Calu3 (cell line): Measurements from ENCODE around the gene VPS26A. TPM values are rescaled to one million over a fixed set of nuclear protein-coding genes. Genes with fewer than 3 reads are reported as not detected.

ENCODE experiments used
- Bru-seq: library from RNA; stranded (reverse); fragments of 400-500 nt; gene quantifications from one replicate; lab custom pipeline; 2021; lab: Mats Ljungman, UMichigan
- BruChase-seq, 2 experiments: library from RNA; stranded (reverse); fragments of 400-500 nt; gene quantifications; one replicate each; lab custom pipeline; 2021; lab: Mats Ljungman, UMichigan
- BruUV-seq: library from RNA; stranded (reverse); fragments of 400-500 nt; replicated peaks from 2 replicates; lab custom pipeline; 2021; lab: Mats Ljungman, UMichigan
- CTCF ChIA-PET: fragments of 300-600 bp; sonication (Branson Sonifier 250); formaldehyde crosslinking; loops from one replicate; lab custom pipeline; 2022; ENCODE audit warnings: antibody characterized with exemption; lab: Charles Lee
- DNase-seq: peaks from one replicate; pipeline ENCODE4 v3.0.0; 2022
- H3K27ac Mint-ChIP-seq: one replicate; pipeline ENCODE4 v1.8.0; 2022; ENCODE audit warnings: mixed read lengths; ENCODE audit not compliant: unreplicated experiment
- H3K27me3 Mint-ChIP-seq: one replicate; pipeline ENCODE4 v1.8.0; 2022; ENCODE audit warnings: mixed read lengths; ENCODE audit not compliant: unreplicated experiment
- H3K36me3 Mint-ChIP-seq: one replicate; pipeline ENCODE4 v1.8.0; 2022; ENCODE audit warnings: mild to moderate bottlenecking, moderate library complexity, mixed read lengths; ENCODE audit not compliant: insufficient read depth, unreplicated experiment
- H3K4me1 Mint-ChIP-seq: one replicate; pipeline ENCODE4 v1.8.0; 2022; ENCODE audit warnings: mild to moderate bottlenecking, low read depth, mixed read lengths; ENCODE audit not compliant: unreplicated experiment
- H3K4me3 Mint-ChIP-seq: one replicate; pipeline ENCODE4 v1.8.0; 2022; ENCODE audit warnings: mild to moderate bottlenecking, low read depth, moderate library complexity, mixed read lengths; ENCODE audit not compliant: unreplicated experiment
- H3K9me3 Mint-ChIP-seq: one replicate; pipeline ENCODE4 v1.8.0; 2022; ENCODE audit warnings: low read depth, mixed read lengths; ENCODE audit not compliant: unreplicated experiment
- CTCF ChIP-seq: fragments of 200-600 bp; IDR thresholded peaks from one replicate; pipeline ENCODE4 v1.8.0; 2022; ENCODE audit warnings: antibody characterized with exemption; ENCODE audit not compliant: unreplicated experiment
- intact Hi-C: fragments of 100-400 bp; cut with micrococcal nuclease; formaldehyde crosslinking; loops from one replicate; pipeline ENCODE4 v1.10.0; 2022; ENCODE audit not compliant: unreplicated experiment
- long read RNA-seq: library from polyadenylated mRNA; stranded (forward); transcript quantifications from one replicate; pipeline ENCODE4 v2.0.0, GENCODE V29; 2022
- total RNA-seq: library from RNA; stranded (reverse); gene quantifications from 2 replicates; pipeline ENCODE4 v1.2.3, GENCODE V29; 2022

Gene VPS26A
- 77.1 and 80.3 TPM in 2 replicates for total RNA-seq
- percentile 90 among the genes with signal in this experiment for Bru-seq, nascent RNA
- percentile 93 among the genes with signal in this experiment for BruChase-seq, experiment 1, labeled RNA remaining after a 6-hour chase
- BruChase-seq, experiment 2, labeled RNA remaining after a 2-hour chase = percentile 89 among the genes with signal in this experiment
- long read RNA-seq, transcript VPS26A-201 (9 exons, 2,697 nt) = major isoform, 193 of 225 reads
- long read RNA-seq, partial matches to known transcripts = 11 of 225 reads
- long read RNA-seq, other reads (novel, unspliced or antisense) = 20 of 225 reads

DNA sequence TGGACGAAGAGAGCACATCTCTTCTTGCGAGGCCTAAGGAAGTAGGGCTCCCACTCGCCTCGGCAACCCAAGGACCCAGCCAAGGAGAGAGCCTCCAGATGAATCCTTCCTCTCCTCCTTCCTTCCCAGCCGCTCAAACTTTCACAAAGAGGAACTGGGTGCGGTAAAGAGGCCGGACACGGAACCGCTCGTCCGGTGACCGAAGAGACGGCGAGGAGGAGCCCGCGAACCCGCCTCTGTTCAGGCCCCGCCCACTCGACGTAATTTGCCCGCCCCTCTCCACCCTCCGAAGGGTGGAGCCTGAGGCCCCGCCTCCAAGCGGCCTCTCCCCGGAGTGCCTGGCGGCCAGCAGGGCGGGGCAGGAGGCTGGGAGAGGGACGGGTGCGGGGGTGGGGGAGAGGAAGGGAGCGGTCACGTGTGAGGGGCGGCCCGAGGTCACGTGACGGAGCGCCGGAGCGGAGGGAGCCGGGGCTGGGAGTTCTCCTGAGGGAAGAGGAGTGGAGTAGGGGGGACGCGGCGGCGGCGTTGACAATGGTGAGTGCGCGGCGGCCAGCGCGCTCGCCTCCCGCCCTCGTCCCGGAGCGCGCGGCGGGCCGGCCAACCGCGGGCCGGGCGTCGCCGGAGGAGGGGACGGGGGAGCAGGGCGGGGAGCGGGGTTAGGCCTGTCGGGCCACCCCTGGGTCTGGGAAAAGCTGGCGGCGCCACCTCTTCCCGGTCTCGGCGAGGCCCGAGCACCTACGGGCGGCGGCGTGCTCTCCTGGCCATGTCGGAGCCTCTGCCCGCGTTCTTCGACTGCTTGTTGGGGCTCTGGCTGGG, at the start of gene VPS26A:
Gene VPS26A, plus strand, starts transcription at position 432 of the 816 bp plus-strand sequence. Its CDS starts 100 bp downstream, at position 532.
- intact Hi-C loops = loop anchor here (2.0 kb wide), 1 partner anchor 97 kb away; the partner anchor contains the start of gene HKDC1
- Mint-ChIP-seq H3K4me1 (no peaks in the 10 kb centered on the region), H3K4me3 (peak within 1 kb of the TSS; percentile 97), H3K36me3 (peaks cover 26% of the 10 kb centered on the region), H3K27ac (peak within 1 kb of the TSS; percentile 95), H3K27me3 (no peaks in the 10 kb centered on the region), H3K9me3 (no peaks in the 10 kb centered on the region)
- CTCF ChIA-PET = interaction anchor here (0.6 to 2.1 kb wide), 3 partner anchors 119 to 731 kb away, joined by 3 to 13 read pairs (median 7); partner anchors contain the start of gene DDX21
- BruUV-seq = no TSS peak
- no peak for TF ChIP-seq CTCF
- DNase-seq = peak; percentile 100

DNA sequence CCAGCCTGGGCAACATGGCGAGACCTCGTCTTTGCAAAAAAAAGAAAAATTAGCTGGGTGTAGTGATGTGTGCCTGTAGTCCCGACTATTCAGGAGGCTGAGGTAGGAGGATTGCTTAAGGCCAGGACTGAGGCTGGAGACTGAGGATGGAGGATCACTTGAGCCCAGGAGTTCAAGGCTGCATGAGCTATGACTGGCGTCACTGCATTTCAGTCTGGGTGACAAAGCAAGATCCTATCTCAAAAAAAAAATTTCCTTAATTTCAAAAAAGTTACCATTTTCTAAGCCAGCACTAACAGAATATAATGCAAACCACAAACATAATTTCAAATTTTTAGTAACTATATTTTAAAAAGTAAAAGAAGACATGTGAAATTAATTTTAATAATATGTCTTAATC, 49.4 kb upstream of the VPS26A start:
- H3K27ac Mint-ChIP-seq = no peak overlapping the region
- no TSS peak for BruUV-seq
- no peaks in the 10 kb centered on the region for H3K27me3 Mint-ChIP-seq

DNA sequence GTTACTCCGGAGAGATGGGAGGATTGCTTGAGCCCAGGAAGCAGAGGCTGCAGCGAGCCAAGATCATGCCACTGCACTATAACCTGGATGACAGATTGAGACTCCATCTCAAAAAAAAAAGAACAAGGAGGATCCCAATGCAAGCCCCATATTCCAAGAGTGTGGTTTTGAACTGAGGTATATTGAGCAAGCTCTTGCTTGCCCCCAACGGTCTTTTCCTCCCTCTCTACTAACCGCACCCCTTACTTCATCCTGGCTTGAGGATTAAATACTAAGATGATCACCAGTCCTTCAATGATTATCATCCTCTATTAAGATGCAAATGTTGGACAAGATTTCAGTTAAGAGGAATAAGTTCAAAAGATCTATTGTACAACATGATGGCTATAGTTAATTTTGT, 48.5 kb upstream of the VPS26A start:
- TF ChIP-seq CTCF = no peak
- Mint-ChIP-seq H3K27ac (no peak overlapping the region), H3K9me3 (no peaks in the 10 kb centered on the region), H3K4me3 (no peak overlapping the region), H3K4me1 (no peaks in the 10 kb centered on the region), H3K27me3 (no peaks in the 10 kb centered on the region), H3K36me3 (no peaks in the 10 kb centered on the region)
- DNase-seq = no peak
- intact Hi-C loops = no loop called here
- CTCF ChIA-PET = no interaction called here
- BruUV-seq = no TSS peak

More for the DNA sequence above, 49.4 kb upstream of the VPS26A start:
- no peak for DNase-seq
- H3K4me3 Mint-ChIP-seq = no peak overlapping the region
- no peaks in the 10 kb centered on the region for H3K9me3 Mint-ChIP-seq
- TF ChIP-seq CTCF = no peak
- H3K36me3 Mint-ChIP-seq = no peaks in the 10 kb centered on the region
- intact Hi-C loops = no loop called here
- H3K4me1 Mint-ChIP-seq = no peaks in the 10 kb centered on the region
- CTCF ChIA-PET = no interaction called here

DNA sequence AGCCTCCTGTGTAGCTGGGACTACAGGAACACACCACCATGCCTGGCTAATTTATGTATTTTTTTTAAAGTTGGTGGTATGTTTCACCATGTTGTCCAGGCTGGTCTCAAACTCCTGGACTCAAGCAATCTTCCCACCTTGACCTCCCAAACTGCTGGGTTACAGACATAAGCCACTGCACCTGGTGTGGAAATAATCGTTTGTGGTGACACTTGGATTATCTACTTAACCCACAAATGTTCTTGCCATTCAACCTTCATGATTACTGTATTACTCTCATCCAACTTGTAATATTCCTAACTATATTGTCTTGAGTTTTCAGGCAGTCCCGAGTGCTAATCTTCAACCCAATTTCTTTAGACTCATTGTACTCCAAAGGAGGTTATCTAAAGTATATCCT, 45.7 kb upstream of the VPS26A start:
- intact Hi-C loops = no loop called here
- no TSS peak for BruUV-seq

More for the DNA sequence above, 45.7 kb upstream of the VPS26A start:
- no peaks in the 10 kb centered on the region for H3K36me3 Mint-ChIP-seq
- TF ChIP-seq CTCF = no peak
- CTCF ChIA-PET = no interaction called here
- H3K4me1 Mint-ChIP-seq = no peaks in the 10 kb centered on the region
- H3K27ac Mint-ChIP-seq = no peak overlapping the region
- H3K4me3 Mint-ChIP-seq = no peak overlapping the region
- no peak for DNase-seq
- no peaks in the 10 kb centered on the region for H3K9me3 Mint-ChIP-seq
- no peaks in the 10 kb centered on the region for H3K27me3 Mint-ChIP-seq
